ENCODE data around the gene C1orf50. TPM values are rescaled to one million over a fixed set of nuclear protein-coding genes. Genes with fewer than 3 reads are reported as not detected.

Gene C1orf50
- total RNA-seq, 1 donor from 2014 or later, result 3.2 TPM

- no peaks in the 10 kb centered on the region for H3K27me3 ChIP-seq
- H3K9me3 ChIP-seq, result no peaks in the 10 kb centered on the region
- no peaks in the 10 kb centered on the region for H3K36me3 ChIP-seq
- intact Hi-C loops (cut with DNase I), result no loop called here
- TF ChIP-seq POLR2AphosphoS5 (IDR thresholded peaks at IDR 0.05; ENCODE audit: insufficient read depth in 1 of 2, low read depth in 1 of 2) (no peak), CTCF (IDR thresholded peaks at IDR 0.05) (no peak), POLR2A (IDR thresholded peaks at IDR 0.05) (no peak)
- H3K27ac ChIP-seq, result no peak overlapping the region
- no peak overlapping the region for H3K4me3 ChIP-seq
- DNase-seq (ENCODE audit: extremely low spot score in 2 of 2), result no peak
- peaks cover 33% of the 10 kb centered on the region for H3K4me1 ChIP-seq
These were observed 29.8 kb upstream of the C1orf50 start for GRCh38 chr1:42737257-42737656.

- no peak for DNase-seq (ENCODE audit: extremely low spot score in 2 of 2)
- no peak for TF ChIP-seq POLR2A (IDR thresholded peaks at IDR 0.05)
- no peak for TF ChIP-seq CTCF (IDR thresholded peaks at IDR 0.05)
- TF ChIP-seq POLR2AphosphoS5 (IDR thresholded peaks at IDR 0.05; ENCODE audit: insufficient read depth in 1 of 2, low read depth in 1 of 2), result no peak
- no peak overlapping the region for H3K27ac ChIP-seq
- H3K36me3 ChIP-seq, result no peaks in the 10 kb centered on the region
- intact Hi-C loops (cut with DNase I), result no loop called here
- H3K9me3 ChIP-seq, result no peaks in the 10 kb centered on the region
- no peak overlapping the region for H3K4me3 ChIP-seq
- peaks cover 36% of the 10 kb centered on the region for H3K4me1 ChIP-seq
- H3K27me3 ChIP-seq, result no peaks in the 10 kb centered on the region
These were observed 28.9 kb upstream of the C1orf50 start for GRCh38 chr1:42737986-42738677.

- no peak overlapping the region for H3K4me3 ChIP-seq
- no peak for TF ChIP-seq POLR2A (IDR thresholded peaks at IDR 0.05)
- TF ChIP-seq POLR2AphosphoS5 (IDR thresholded peaks at IDR 0.05; ENCODE audit: insufficient read depth in 1 of 2, low read depth in 1 of 2), result no peak
- no peak for TF ChIP-seq CTCF (IDR thresholded peaks at IDR 0.05)
- no peaks in the 10 kb centered on the region for H3K36me3 ChIP-seq
- DNase-seq (ENCODE audit: extremely low spot score in 2 of 2), result no peak
- intact Hi-C loops (cut with DNase I), result no loop called here
- peaks cover 36% of the 10 kb centered on the region for H3K4me1 ChIP-seq
- no peak overlapping the region for H3K27ac ChIP-seq
- H3K9me3 ChIP-seq, result no peaks in the 10 kb centered on the region
- no peaks in the 10 kb centered on the region for H3K27me3 ChIP-seq
These were observed 28.3 kb upstream of the C1orf50 start for GRCh38 chr1:42738678-42739226.

GRCh38 chr1:42739753-42740700 is 27.0 kb upstream of the C1orf50 start, which contains the start of gene CLDN19:
Gene CLDN19 (minus strand): TSS chr1:42740236. CDS start chr1:42740063, 173 bp downstream.
- no peak for TF ChIP-seq POLR2AphosphoS5 (IDR thresholded peaks at IDR 0.05; ENCODE audit: insufficient read depth in 1 of 2, low read depth in 1 of 2)
- TF ChIP-seq POLR2A (IDR thresholded peaks at IDR 0.05), result no peak
- TF ChIP-seq CTCF (IDR thresholded peaks at IDR 0.05), result no peak
- peaks cover 36% of the 10 kb centered on the region for H3K4me1 ChIP-seq
- H3K9me3 ChIP-seq, result no peaks in the 10 kb centered on the region
- no peak within 1 kb of the TSS for H3K4me3 ChIP-seq
- no peak within 1 kb of the TSS for H3K27ac ChIP-seq
- no peaks in the 10 kb centered on the region for H3K36me3 ChIP-seq
- H3K27me3 ChIP-seq, result no peaks in the 10 kb centered on the region
- intact Hi-C loops (cut with DNase I), result no loop called here
- DNase-seq (ENCODE audit: extremely low spot score in 2 of 2), result no peak

Measured in vagina (tissue), 2 donors.